WTC11 (cell line): Measurements from ENCODE around the gene NHLRC3. TPM values are rescaled to one million over a fixed set of nuclear protein-coding genes. Genes with fewer than 3 reads are reported as not detected.

Source experiments
- ATAC-seq: fragments of 200-7000 bp; cut with Tn5 transposase; 2 replicates; pipeline ENCODE4 v1.10.0; 2021; ENCODE audit warnings: mild to moderate bottlenecking, moderate library complexity
- CTCF ChIA-PET: fragments of 300-600 bp; sonication (Branson Sonifier 250); formaldehyde crosslinking; loops from one replicate; lab custom pipeline; 2021; ENCODE audit warnings: antibody characterized with exemption; lab: Charles Lee
- POLR2A ChIA-PET: fragments of 350-600 bp; sonication (Branson Sonifier 250); formaldehyde crosslinking; loops from one replicate; lab custom pipeline; 2021; ENCODE audit warnings: antibody characterized with exemption; lab: Charles Lee
- DNase-seq: peaks from one replicate; pipeline ENCODE4 v3.0.0; 2021; ENCODE audit warnings: low spot score
- H3K27ac Mint-ChIP-seq: 2 replicates; pipeline ENCODE4 v1.8.0; 2021; ENCODE audit warnings: mixed read lengths
- H3K27me3 Mint-ChIP-seq: 2 replicates; pipeline ENCODE4 v1.8.0; 2021; ENCODE audit warnings: low read depth, mild to moderate bottlenecking, moderate library complexity, mixed read lengths
- H3K36me3 Mint-ChIP-seq: 2 replicates; pipeline ENCODE4 v1.8.0; 2021; ENCODE audit warnings: mixed read lengths
- H3K4me1 Mint-ChIP-seq: 2 replicates; pipeline ENCODE4 v1.8.0; 2022; ENCODE audit warnings: mixed read lengths
- H3K4me3 Mint-ChIP-seq: 2 replicates; pipeline ENCODE4 v1.8.0; 2021; ENCODE audit warnings: mild to moderate bottlenecking, moderate library complexity, mixed read lengths
- H3K9me3 Mint-ChIP-seq: 2 replicates; pipeline ENCODE4 v1.8.0; 2021; ENCODE audit warnings: mixed read lengths
- ATF2 ChIP-seq: sonication (generic); formaldehyde crosslinking; IDR thresholded peaks from 2 replicates; pipeline ENCODE4 v1.8.1; 2022; ENCODE audit warnings: low read depth, missing genetic modification reagents, borderline replicate concordance
- CBFB ChIP-seq: sonication (generic); formaldehyde crosslinking; IDR thresholded peaks from 2 replicates; pipeline ENCODE4 v1.8.1; 2022; ENCODE audit warnings: mild to moderate bottlenecking, low read depth, missing genetic modification reagents
- CREM ChIP-seq: sonication (generic); formaldehyde crosslinking; IDR thresholded peaks from 2 replicates; pipeline ENCODE4 v1.8.1; 2022; ENCODE audit warnings: mild to moderate bottlenecking, missing genetic modification reagents, moderate library complexity
- CTCF ChIP-seq: fragments of 200-600 bp; IDR thresholded peaks from 2 replicates; pipeline ENCODE4 v1.8.0; 2022; ENCODE audit warnings: antibody characterized with exemption
- ELF4 ChIP-seq: sonication (generic); formaldehyde crosslinking; IDR thresholded peaks from 2 replicates; pipeline ENCODE4 v1.8.1; 2022; ENCODE audit warnings: low read depth, mild to moderate bottlenecking, moderate library complexity, missing genetic modification reagents
- EMX1 ChIP-seq: fragments of 250-450 bp; sonication (Bioruptor Pico); IDR thresholded peaks from 2 replicates; pipeline ENCODE4 v1.8.0; 2021; ENCODE audit warnings: mild to moderate bottlenecking
- FOXP1 ChIP-seq: sonication (generic); formaldehyde crosslinking; IDR thresholded peaks from 2 replicates; pipeline ENCODE4 v1.8.0; 2022; ENCODE audit warnings: missing genetic modification reagents, mild to moderate bottlenecking, moderate library complexity, borderline replicate concordance
- MYBL2 ChIP-seq: sonication (generic); formaldehyde crosslinking; IDR thresholded peaks from 2 replicates; pipeline ENCODE4 v1.8.1; 2023; ENCODE audit warnings: mild to moderate bottlenecking, moderate library complexity, missing genetic modification reagents
- OVOL2 ChIP-seq: fragments of 250-450 bp; sonication (Bioruptor Pico); IDR thresholded peaks from 2 replicates; pipeline ENCODE4 v1.9.0; 2021; ENCODE audit warnings: mild to moderate bottlenecking, borderline replicate concordance
- PRRX2 ChIP-seq: fragments of 250-450 bp; sonication (Bioruptor Pico); IDR thresholded peaks from 2 replicates; pipeline ENCODE4 v1.8.0; 2021; ENCODE audit warnings: mild to moderate bottlenecking
- SP1 ChIP-seq: sonication (generic); formaldehyde crosslinking; conservative IDR thresholded peaks from 2 replicates; pipeline ENCODE4 v1.8.1; 2022; ENCODE audit warnings: missing genetic modification reagents
- TEAD1 ChIP-seq: sonication (generic); formaldehyde crosslinking; IDR thresholded peaks from 2 replicates; pipeline ENCODE4 v1.8.0; 2022; ENCODE audit warnings: mild to moderate bottlenecking, missing genetic modification reagents
- TP53 ChIP-seq: sonication (generic); formaldehyde crosslinking; IDR thresholded peaks from 2 replicates; pipeline ENCODE4 v1.8.1; 2023; ENCODE audit warnings: mild to moderate bottlenecking, missing genetic modification reagents
- USF1 ChIP-seq: sonication (generic); formaldehyde crosslinking; IDR thresholded peaks from 2 replicates; pipeline ENCODE4 v1.8.0; 2022; ENCODE audit warnings: mild to moderate bottlenecking, missing genetic modification reagents
- USF2 ChIP-seq: sonication (generic); formaldehyde crosslinking; IDR thresholded peaks from 2 replicates; pipeline ENCODE4 v1.8.1; 2023; ENCODE audit warnings: mild to moderate bottlenecking, missing genetic modification reagents, moderate library complexity
- ZBTB21 ChIP-seq: sonication (generic); formaldehyde crosslinking; IDR thresholded peaks from 2 replicates; pipeline ENCODE4 v1.8.1; 2023; ENCODE audit warnings: mild to moderate bottlenecking, missing genetic modification reagents, borderline replicate concordance
- ZBTB43 ChIP-seq: sonication (generic); formaldehyde crosslinking; IDR thresholded peaks from 2 replicates; pipeline ENCODE4 v1.8.1; 2023; ENCODE audit warnings: mild to moderate bottlenecking, missing genetic modification reagents
- ZNF263 ChIP-seq: sonication (generic); formaldehyde crosslinking; IDR thresholded peaks from 2 replicates; pipeline ENCODE4 v1.8.1; 2022; ENCODE audit warnings: low read depth, mild to moderate bottlenecking, moderate library complexity, missing genetic modification reagents
- ZNF281 ChIP-seq: sonication (generic); formaldehyde crosslinking; IDR thresholded peaks from 2 replicates; pipeline ENCODE4 v1.8.0; 2023; ENCODE audit warnings: mild to moderate bottlenecking, missing genetic modification reagents
- ZNF416 ChIP-seq: fragments of 250-450 bp; sonication (Bioruptor Pico); IDR thresholded peaks from 2 replicates; pipeline ENCODE4 v1.9.0; 2021; ENCODE audit warnings: mild to moderate bottlenecking, inconsistent platforms
- ZNF532 ChIP-seq: fragments of 250-450 bp; sonication (Bioruptor Pico); IDR thresholded peaks from 2 replicates; pipeline ENCODE4 v1.9.0; 2021; ENCODE audit warnings: mild to moderate bottlenecking, borderline replicate concordance
- total RNA-seq: library from RNA; stranded (reverse); gene quantifications from 3 replicates; pipeline ENCODE4 v1.2.3, GENCODE V29; 2021

The NHLRC3 gene
- total RNA-seq, 1 experiment from 2014 or later: 18.8 TPM

- TF ChIP-seq CBFB (CRISPR knock-in tag) (no peak), MYBL2 (CRISPR knock-in tag) (no peak), USF1 (no peak), ZNF263 (CRISPR knock-in tag) (no peak)
These were observed 47.6 kb upstream of the NHLRC3 start, which contains the start of gene STOML3 (continued) for GRCh38 chr13:38990693-38991092.

- no peak for ATAC-seq
- Mint-ChIP-seq H3K9me3 (no peaks in the 10 kb centered on the region), H3K4me1 (peaks cover 3% of the 10 kb centered on the region; the same call in 1 of the 2 replicates)
- POLR2A ChIA-PET: no interaction called here
- TF ChIP-seq TP53 (CRISPR knock-in tag): no peak
- TF ChIP-seq MYBL2 (CRISPR knock-in tag): no peak
- TF ChIP-seq ELF4: no peak
- TF ChIP-seq FOXP1 (CRISPR knock-in tag): no peak
- TF ChIP-seq ZNF416: no peak
- no peak for TF ChIP-seq EMX1 (CRISPR knock-in tag)
- no peak for TF ChIP-seq ATF2 (CRISPR knock-in tag)
- TF ChIP-seq ZBTB21: no peak
- no peak for TF ChIP-seq CREM (CRISPR knock-in tag)
- no peak for TF ChIP-seq OVOL2
- no peak for TF ChIP-seq PRRX2
- TF ChIP-seq CTCF: no peak
- no peak for TF ChIP-seq ZNF281 (CRISPR knock-in tag)
- no peak for TF ChIP-seq TEAD1
- TF ChIP-seq, all 79 proteins: peak for 0
- no peaks in the 10 kb centered on the region for H3K27me3 Mint-ChIP-seq
- H3K4me3 Mint-ChIP-seq: no peak overlapping the region
- H3K27ac Mint-ChIP-seq: no peak overlapping the region
- no peaks in the 10 kb centered on the region for H3K36me3 Mint-ChIP-seq
- DNase-seq: no peak
- CTCF ChIA-PET: interaction anchor here (0.6 kb wide), 1 partner anchor 1861 kb away, joined by 4 read pairs; no protein-coding TSS in a partner anchor
These were observed 44.9 kb upstream of the NHLRC3 start for GRCh38 chr13:38993381-38993780.

GRCh38 chr13:38998739-38999138, 39.5 kb upstream of the NHLRC3 start:
- Mint-ChIP-seq H3K4me1 (no peaks in the 10 kb centered on the region), H3K27me3 (no peaks in the 10 kb centered on the region), H3K4me3 (no peak overlapping the region), H3K9me3 (peaks cover 4% of the 10 kb centered on the region; the same call in 1 of the 2 replicates), H3K36me3 (peaks cover 3% of the 10 kb centered on the region), H3K27ac (no peak overlapping the region)
- DNase-seq (no peak), ATAC-seq (no peak)
- ChIA-PET CTCF (no interaction called here), POLR2A (no interaction called here)
- TF ChIP-seq ZNF532 (CRISPR knock-in tag): no peak
- TF ChIP-seq USF2 (CRISPR knock-in tag): no peak
- no peak for TF ChIP-seq ZBTB43 (CRISPR knock-in tag)
- TF ChIP-seq USF1: no peak
- no peak for TF ChIP-seq SP1 (CRISPR knock-in tag)
